Stimulated activated naive CD8-positive, alpha-beta T cell treated with anti-CD3 and anti-CD28 coated beads, Interleukin-15, Interleukin-2, amounts not matched to agents 100 ng/mL and 50 ng/mL, for 24 hours (primary cell): ENCODE results near the gene RIMS3.

ENCODE experiments used
- H3K27ac Mint-ChIP-seq: one replicate; pipeline ENCODE4 v1.8.0; 2021; ENCODE audit warnings: mild to moderate bottlenecking, mixed read lengths
- H3K27me3 Mint-ChIP-seq: one replicate; pipeline ENCODE4 v1.8.0; 2021; ENCODE audit warnings: mixed read lengths
- H3K36me3 Mint-ChIP-seq: one replicate; pipeline ENCODE4 v1.8.0; 2021; ENCODE audit warnings: low read depth, mixed read lengths
- H3K4me1 Mint-ChIP-seq: one replicate; pipeline ENCODE4 v1.8.0; 2021; ENCODE audit warnings: low read depth, mixed read lengths
- H3K4me3 Mint-ChIP-seq: one replicate; pipeline ENCODE4 v1.8.0; 2021; ENCODE audit warnings: mild to moderate bottlenecking, mixed read lengths
- H3K9me3 Mint-ChIP-seq: one replicate; pipeline ENCODE4 v1.8.0; 2021; ENCODE audit warnings: mixed read lengths

RIMS3 gene

GRCh38 chr1:40673452-40673851, 8.0 kb upstream of the RIMS3 start:
- H3K4me1 Mint-ChIP-seq = peaks cover 4% of the 10 kb centered on the region
- no peak overlapping the region for H3K27ac Mint-ChIP-seq
- H3K4me3 Mint-ChIP-seq = no peak overlapping the region
- no peaks in the 10 kb centered on the region for H3K36me3 Mint-ChIP-seq
- H3K9me3 Mint-ChIP-seq = no peaks in the 10 kb centered on the region
- H3K27me3 Mint-ChIP-seq = peaks cover 3% of the 10 kb centered on the region

DNA sequence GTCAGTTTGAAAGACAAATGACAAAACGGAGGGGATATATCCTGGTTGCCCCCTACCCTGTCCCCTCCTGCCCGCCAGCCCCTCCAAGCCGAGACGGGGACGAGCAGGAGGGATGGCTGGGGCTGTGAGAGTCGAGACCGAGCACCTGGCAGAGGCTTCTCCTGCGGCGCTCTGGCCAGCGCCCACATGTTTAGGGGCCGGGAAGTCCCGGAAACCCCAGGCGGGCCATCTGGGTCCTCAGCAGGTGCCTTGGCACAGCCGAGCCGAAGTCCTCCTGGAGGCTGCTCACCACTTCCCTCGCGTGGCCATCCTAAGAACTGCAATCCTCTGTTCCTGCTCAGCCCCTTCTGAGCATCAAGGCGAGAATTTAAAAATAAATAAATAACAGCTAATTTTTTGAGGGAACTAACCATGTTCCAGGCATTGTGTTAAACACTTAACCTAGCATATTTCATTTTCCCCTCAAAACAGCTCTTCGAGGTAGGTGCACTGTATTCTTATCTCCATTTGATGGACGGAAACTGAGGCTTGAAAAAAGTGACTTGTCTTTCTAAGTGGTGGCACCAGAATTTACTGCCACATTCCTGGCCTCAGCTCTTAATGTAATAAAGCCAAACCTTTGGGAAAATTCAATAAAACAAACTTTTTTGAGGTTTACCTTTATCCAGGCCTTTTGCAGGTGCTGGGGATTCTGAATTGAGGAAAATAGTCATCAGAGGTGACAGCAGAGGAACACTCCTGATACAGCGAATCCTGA, 3.5 kb upstream of the RIMS3 start:
- H3K4me3 Mint-ChIP-seq = peak overlapping the region; percentile 68
- H3K27ac Mint-ChIP-seq = peak overlapping the region; percentile 16
- H3K36me3 Mint-ChIP-seq = no peaks in the 10 kb centered on the region
- H3K4me1 Mint-ChIP-seq = peaks cover 17% of the 10 kb centered on the region
- H3K27me3 Mint-ChIP-seq = peaks cover 3% of the 10 kb centered on the region
- H3K9me3 Mint-ChIP-seq = no peaks in the 10 kb centered on the region

DNA sequence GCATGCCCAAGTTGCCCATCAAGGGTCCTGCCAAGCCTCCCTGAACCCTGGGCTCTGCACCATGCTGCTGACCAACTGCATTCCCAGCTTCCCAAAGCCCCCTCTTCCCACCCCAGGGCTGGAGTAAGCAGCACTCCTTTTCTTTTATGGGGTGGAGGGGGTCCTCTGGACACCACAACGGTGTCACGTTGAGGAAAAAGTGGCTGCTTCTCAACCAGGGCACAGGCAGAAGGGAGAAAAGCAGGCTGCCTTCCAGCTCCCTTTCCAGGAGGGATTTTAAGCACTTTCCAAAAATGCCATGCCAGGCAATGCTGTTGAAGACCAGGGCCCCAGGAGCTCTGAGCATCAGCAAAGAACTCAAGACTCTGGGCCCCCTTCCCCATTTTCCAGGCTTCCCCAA, 691 bp downstream of the RIMS3 start:
- Mint-ChIP-seq H3K4me1 (peaks cover 33% of the 10 kb centered on the region), H3K4me3 (peak overlapping the region; percentile 30), H3K36me3 (no peaks in the 10 kb centered on the region), H3K27ac (no peak overlapping the region), H3K9me3 (no peaks in the 10 kb centered on the region), H3K27me3 (peaks cover 3% of the 10 kb centered on the region)

- Mint-ChIP-seq H3K27me3 (peaks cover 3% of the 10 kb centered on the region), H3K4me1 (peaks cover 33% of the 10 kb centered on the region), H3K36me3 (no peaks in the 10 kb centered on the region), H3K9me3 (no peaks in the 10 kb centered on the region), H3K4me3 (no peak overlapping the region), H3K27ac (no peak overlapping the region)
Observed at GRCh38 chr1:40664167-40664537, 1.3 kb downstream of the RIMS3 start.

- H3K9me3 Mint-ChIP-seq = no peaks in the 10 kb centered on the region
- H3K27me3 Mint-ChIP-seq = no peaks in the 10 kb centered on the region
- peak overlapping the region; percentile 68 for H3K27ac Mint-ChIP-seq
- H3K4me3 Mint-ChIP-seq = peak overlapping the region; percentile 23
- H3K4me1 Mint-ChIP-seq = peaks cover 30% of the 10 kb centered on the region
- no peaks in the 10 kb centered on the region for H3K36me3 Mint-ChIP-seq
Observed at GRCh38 chr1:40663324-40664166, 1.9 kb downstream of the RIMS3 start.

- H3K4me1 Mint-ChIP-seq = peaks cover 25% of the 10 kb centered on the region
- H3K9me3 Mint-ChIP-seq = no peaks in the 10 kb centered on the region
- H3K36me3 Mint-ChIP-seq = no peaks in the 10 kb centered on the region
- no peaks in the 10 kb centered on the region for H3K27me3 Mint-ChIP-seq
- peak overlapping the region; percentile 68 for H3K27ac Mint-ChIP-seq
- no peak overlapping the region for H3K4me3 Mint-ChIP-seq
Observed at GRCh38 chr1:40662864-40663263, 2.6 kb downstream of the RIMS3 start.

- Mint-ChIP-seq H3K27me3 (no peaks in the 10 kb centered on the region), H3K4me3 (no peak overlapping the region), H3K27ac (peak overlapping the region; percentile 2), H3K36me3 (no peaks in the 10 kb centered on the region), H3K4me1 (peaks cover 25% of the 10 kb centered on the region), H3K9me3 (no peaks in the 10 kb centered on the region)
Observed at GRCh38 chr1:40662151-40662550, 3.3 kb downstream of the RIMS3 start.

DNA sequence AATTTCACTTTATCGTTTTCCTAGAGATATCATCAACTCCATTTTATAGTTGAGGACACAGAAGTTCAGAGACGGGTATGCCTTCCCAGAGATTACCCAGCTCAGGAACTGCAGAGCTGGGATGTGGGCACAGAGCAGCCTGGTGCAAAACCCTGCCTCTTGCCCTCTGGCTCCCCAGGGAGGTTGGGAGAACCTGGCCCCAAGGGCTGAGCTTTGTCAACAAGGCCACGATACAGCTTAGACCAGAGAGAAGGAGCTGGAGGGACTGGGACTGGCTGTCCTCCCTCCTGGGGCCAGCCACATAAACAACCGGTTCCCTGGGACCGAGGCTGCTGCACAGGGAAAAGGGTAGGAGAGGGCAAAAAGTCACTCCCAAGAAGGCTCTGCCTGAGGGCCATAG, 3.8 kb downstream of the RIMS3 start:
- no peak overlapping the region for H3K27ac Mint-ChIP-seq
- no peaks in the 10 kb centered on the region for H3K9me3 Mint-ChIP-seq
- H3K36me3 Mint-ChIP-seq = no peaks in the 10 kb centered on the region
- peaks cover 25% of the 10 kb centered on the region for H3K4me1 Mint-ChIP-seq
- H3K4me3 Mint-ChIP-seq = no peak overlapping the region
- H3K27me3 Mint-ChIP-seq = no peaks in the 10 kb centered on the region

DNA sequence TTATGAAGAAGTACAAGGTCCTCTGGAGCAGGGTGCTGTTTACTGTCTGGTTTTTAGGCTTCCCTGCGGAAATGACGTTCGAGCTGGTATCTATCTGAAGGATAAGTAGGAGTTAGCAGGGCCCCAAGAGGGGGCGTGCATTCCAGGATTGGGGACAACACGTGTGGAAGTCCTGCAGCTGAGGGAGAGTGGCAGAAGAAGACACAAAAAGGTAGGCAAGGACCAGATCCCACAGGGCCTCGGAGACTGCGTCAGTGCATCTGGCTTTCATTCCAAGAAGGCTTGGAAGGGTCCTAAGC, 5.9 kb downstream of the RIMS3 start:
- Mint-ChIP-seq H3K4me1 (peaks cover 15% of the 10 kb centered on the region), H3K36me3 (no peaks in the 10 kb centered on the region), H3K27ac (no peak overlapping the region), H3K27me3 (no peaks in the 10 kb centered on the region), H3K9me3 (no peaks in the 10 kb centered on the region), H3K4me3 (no peak overlapping the region)

DNA sequence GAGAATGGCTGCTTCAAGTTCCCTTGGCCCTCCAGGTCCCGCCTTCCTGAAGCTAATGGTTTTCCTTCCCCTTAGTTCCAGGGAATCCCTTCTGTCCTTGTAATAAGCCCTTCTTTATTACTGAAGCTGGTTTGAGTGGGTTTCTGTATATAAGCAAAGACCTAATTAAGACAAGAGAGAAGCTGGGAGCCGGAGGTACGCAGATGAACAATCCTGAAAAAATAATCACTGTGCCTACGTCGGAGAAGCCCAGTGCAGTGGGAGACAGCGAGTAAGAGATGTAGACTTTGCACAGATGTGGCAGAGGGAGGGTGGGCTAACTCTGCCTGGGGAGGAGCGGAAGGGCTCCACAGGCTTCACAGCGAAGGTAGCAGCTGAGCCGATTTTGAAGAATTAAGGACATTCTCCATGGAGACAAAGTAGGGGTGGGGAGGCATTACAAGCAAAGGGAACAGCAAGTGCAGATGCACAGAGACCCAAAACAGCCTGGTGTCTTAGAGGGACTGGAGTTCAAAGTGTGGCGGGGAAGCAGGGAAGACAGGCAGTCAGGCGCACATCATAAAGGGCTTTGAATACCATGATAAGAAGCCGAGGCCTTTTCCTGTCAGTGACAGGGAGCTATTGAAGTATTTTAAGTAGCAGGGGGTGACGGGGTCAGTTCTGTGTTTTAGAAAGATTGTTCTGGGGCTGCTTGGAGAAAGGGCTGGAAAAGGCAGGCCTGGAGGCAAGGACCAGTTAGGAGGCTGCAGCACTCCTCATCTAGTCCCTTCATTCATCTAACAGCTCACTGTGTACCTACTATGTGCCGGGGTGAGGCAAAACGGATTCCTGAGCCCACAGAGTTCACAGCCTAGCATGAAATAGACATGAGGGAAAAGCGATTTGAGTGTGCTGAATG, 6.5 kb downstream of the RIMS3 start:
- Mint-ChIP-seq H3K36me3 (no peaks in the 10 kb centered on the region), H3K9me3 (no peaks in the 10 kb centered on the region), H3K27ac (no peak overlapping the region), H3K27me3 (no peaks in the 10 kb centered on the region), H3K4me1 (peaks cover 15% of the 10 kb centered on the region), H3K4me3 (no peak overlapping the region)

DNA sequence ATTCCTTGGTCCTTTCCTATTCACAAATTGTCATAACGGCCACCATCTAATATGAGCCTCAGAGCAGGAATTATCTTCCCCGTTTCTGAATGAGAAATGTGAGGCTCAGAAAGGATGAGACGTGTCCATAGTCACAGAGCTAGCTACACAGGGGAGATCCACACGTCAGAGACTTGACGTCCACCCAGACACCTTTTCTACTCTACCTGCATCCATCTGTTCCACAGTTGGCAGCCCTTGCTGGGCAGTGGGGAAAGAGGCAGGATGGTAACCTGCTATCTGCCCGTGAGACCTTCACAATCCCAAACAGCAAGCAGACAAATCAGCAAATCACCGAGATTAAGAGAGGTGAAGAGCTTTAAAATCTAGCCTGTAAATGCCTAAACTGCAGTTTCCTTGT, 8.4 kb downstream of the RIMS3 start:
- H3K4me3 Mint-ChIP-seq = no peak overlapping the region
- H3K9me3 Mint-ChIP-seq = no peaks in the 10 kb centered on the region

GRCh38 chr1:40653851-40654537, 11.5 kb downstream of the RIMS3 start:
- Mint-ChIP-seq H3K27me3 (no peaks in the 10 kb centered on the region), H3K4me1 (peaks cover 4% of the 10 kb centered on the region), H3K4me3 (no peak overlapping the region), H3K36me3 (no peaks in the 10 kb centered on the region), H3K9me3 (no peaks in the 10 kb centered on the region), H3K27ac (no peak overlapping the region)

More for the DNA sequence above, 8.4 kb downstream of the RIMS3 start:
- no peaks in the 10 kb centered on the region for H3K27me3 Mint-ChIP-seq
- H3K27ac Mint-ChIP-seq = no peak overlapping the region
- no peaks in the 10 kb centered on the region for H3K36me3 Mint-ChIP-seq
- H3K4me1 Mint-ChIP-seq = no peaks in the 10 kb centered on the region

- H3K9me3 Mint-ChIP-seq = no peaks in the 10 kb centered on the region
- H3K4me1 Mint-ChIP-seq = peaks cover 5% of the 10 kb centered on the region
- no peaks in the 10 kb centered on the region for H3K36me3 Mint-ChIP-seq
- no peak overlapping the region for H3K4me3 Mint-ChIP-seq
- no peak overlapping the region for H3K27ac Mint-ChIP-seq
- H3K27me3 Mint-ChIP-seq = peaks cover 2% of the 10 kb centered on the region
Observed at GRCh38 chr1:40652979-40653378, 12.5 kb downstream of the RIMS3 start.

DNA sequence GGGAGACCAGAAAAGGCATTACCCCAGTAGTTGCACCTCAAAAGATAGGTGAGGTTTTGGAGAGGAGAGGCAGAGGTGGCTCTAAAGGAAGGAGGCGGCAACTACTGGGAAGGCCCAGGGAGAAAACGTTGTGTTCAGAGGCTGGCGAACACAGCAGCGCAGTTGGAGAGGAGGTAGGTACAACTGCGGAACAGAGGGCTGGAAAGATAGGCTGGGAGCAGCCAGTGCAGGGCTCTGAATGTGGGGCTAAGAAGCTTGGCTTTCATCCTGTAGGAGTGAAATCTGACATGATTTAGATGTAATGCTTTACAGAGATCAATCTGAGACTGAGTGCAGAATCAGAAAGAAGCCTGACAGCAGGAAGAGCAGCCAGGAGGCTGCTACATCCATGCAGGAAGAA, 13.0 kb downstream of the RIMS3 start:
- H3K27me3 Mint-ChIP-seq = peaks cover 4% of the 10 kb centered on the region
- H3K9me3 Mint-ChIP-seq = no peaks in the 10 kb centered on the region
- H3K27ac Mint-ChIP-seq = no peak overlapping the region
- H3K36me3 Mint-ChIP-seq = no peaks in the 10 kb centered on the region
- H3K4me1 Mint-ChIP-seq = peaks cover 5% of the 10 kb centered on the region
- no peak overlapping the region for H3K4me3 Mint-ChIP-seq
